CD4-positive, alpha-beta memory T cell (primary cell): ENCODE data around the gene DUSP21. TPM values are rescaled to one million over a fixed set of nuclear protein-coding genes. Genes with fewer than 3 reads are reported as not detected.

Experiments
- CTCF ChIA-PET: fragments of 350-600 bp; sonication (Branson Sonifier 250); formaldehyde crosslinking; loops from one replicate; lab custom pipeline; 2021; ENCODE audit warnings: inconsistent platforms; ENCODE audit not compliant: partially characterized antibody; lab: Charles Lee
- POLR2A ChIA-PET: fragments of 350-600 bp; sonication (Branson Sonifier 250); formaldehyde crosslinking; loops from one replicate; lab custom pipeline; 2021; ENCODE audit not compliant: partially characterized antibody; lab: Charles Lee
- DNase-seq, 5 donors: peaks; one replicate each; pipeline versions ENCODE4 v3.0.0 to v3.0.0-alpha.2; 2020 to 2022; ENCODE audit warnings: mixed read lengths in 1 of 5
- H3K27ac ChIP-seq: one replicate; pipeline ENCODE4 v1.7.0; 2013; ENCODE audit warnings: low read depth, low read length
- H3K27me3 ChIP-seq: 2 replicates; pipeline ENCODE4 v1.7.0; 2013; ENCODE audit warnings: mild to moderate bottlenecking, low read length, moderate library complexity; ENCODE audit not compliant: insufficient read depth
- H3K36me3 ChIP-seq: 2 replicates; pipeline ENCODE4 v1.7.0; 2013; ENCODE audit warnings: mild to moderate bottlenecking, low read length, moderate library complexity; ENCODE audit not compliant: insufficient read depth
- H3K4me1 ChIP-seq: 2 replicates; pipeline ENCODE4 v1.7.0; 2013; ENCODE audit warnings: mild to moderate bottlenecking, low read length, moderate library complexity; ENCODE audit not compliant: insufficient read depth
- H3K4me3 ChIP-seq, 2 donors: one replicate each; pipeline ENCODE4 v1.7.0; 2013; ENCODE audit warnings: low read length in 2 of 2, mild to moderate bottlenecking in 1 of 2
- H3K9me3 ChIP-seq, 2 donors: one replicate each; pipeline ENCODE4 v1.7.0; 2013; ENCODE audit warnings: low read length in 2 of 2, control low read depth in 1 of 2; ENCODE audit not compliant: control insufficient read depth in 1 of 2
- H3K27ac Mint-ChIP-seq, 7 donors: one replicate each; pipeline ENCODE4 v1.8.0; 2020 to 2021; ENCODE audit warnings: mixed read lengths in 7 of 7, mild to moderate bottlenecking in 6 of 7, inconsistent platforms in 3 of 7, moderate library complexity in 3 of 7
- H3K27me3 Mint-ChIP-seq, 2 donors: one replicate each; pipeline ENCODE4 v1.8.0; 2020 to 2021; ENCODE audit warnings: mixed read lengths in 2 of 2
- H3K36me3 Mint-ChIP-seq, 2 donors: one replicate each; pipeline ENCODE4 v1.8.0; 2020 to 2021; ENCODE audit warnings: mixed read lengths in 2 of 2, inconsistent platforms in 1 of 2, mild to moderate bottlenecking in 1 of 2
- H3K4me1 Mint-ChIP-seq, 4 donors: one replicate each; pipeline ENCODE4 v1.8.0; 2020 to 2021; ENCODE audit warnings: mixed read lengths in 4 of 4, mild to moderate bottlenecking in 1 of 4
- H3K4me3 Mint-ChIP-seq, 8 donors: one replicate each; pipeline ENCODE4 v1.8.0; 2020 to 2021; ENCODE audit warnings: mixed read lengths in 8 of 8, mild to moderate bottlenecking in 7 of 8, moderate library complexity in 6 of 8, inconsistent platforms in 3 of 8
- H3K9me3 Mint-ChIP-seq, 8 donors: one replicate each; pipeline ENCODE4 v1.8.0; 2020 to 2021; ENCODE audit warnings: mixed read lengths in 8 of 8, mild to moderate bottlenecking in 5 of 8, inconsistent platforms in 3 of 8, moderate library complexity in 1 of 8
- intact Hi-C: fragments of 100-400 bp; cut with micrococcal nuclease; formaldehyde crosslinking; loops from one replicate; pipeline ENCODE4 v1.15.1; 2023
- polyA plus RNA-seq, 2 donors: library from polyadenylated mRNA; unstranded; fragments of 300-500 nt; fragmentation: Illumina TruSeq; gene quantifications; one replicate each; pipeline ENCODE4 v1.2.3, GENCODE V29; 2021
- total RNA-seq, 2 experiments: library from RNA; stranded (reverse); gene quantifications; one replicate each; pipeline ENCODE4 v1.2.3, GENCODE V29; 2021

The DUSP21 gene
- total and polyA plus RNA-seq, 4 experiments from 2014 or later, result not detected

DNA sequence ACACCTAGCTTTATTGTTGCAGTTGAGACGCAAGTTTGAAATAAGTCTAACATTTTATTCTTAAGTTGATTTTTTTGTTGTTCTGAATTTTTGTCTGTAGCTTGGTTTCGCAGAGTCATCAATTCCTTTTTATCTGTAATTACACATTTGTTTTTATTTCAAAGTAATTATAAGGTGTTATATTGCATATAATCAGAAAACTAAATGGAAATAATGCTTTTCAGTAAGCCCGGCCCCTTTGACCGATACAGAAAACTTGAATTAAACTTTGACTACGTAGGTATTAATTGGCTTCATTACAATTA is 31.3 kb downstream of the DUSP21 start:
- CTCF ChIA-PET, result interaction anchor here (1.0 kb wide), 1 partner anchor 194 kb away, joined by 3 read pairs; no protein-coding TSS in a partner anchor
- peak overlapping the region; percentile 14 to 62 for H3K4me3 ChIP-seq
- Mint-ChIP-seq H3K27ac (peak overlapping the region; percentile 97 to 100 (median 99)), H3K36me3 (peaks cover 7 to 11% of the 10 kb centered on the region in 2 donors), H3K4me1 (peaks cover 12 to 58% (median 37%) of the 10 kb centered on the region in 4 donors), H3K4me3 (peak overlapping the region; percentile 93 to 100 (median 99)), H3K27me3 (no peaks in the 10 kb centered on the region), H3K9me3 (no peaks in the 10 kb centered on the region)
- H3K9me3 ChIP-seq, result no peaks in the 10 kb centered on the region
- DNase-seq, result no peak
- H3K27ac ChIP-seq, result peak overlapping the region; percentile 85
- no peaks in the 10 kb centered on the region for H3K36me3 ChIP-seq
- POLR2A ChIA-PET, result interaction anchor here (1.4 to 1.7 kb wide), 2 partner anchors 23 to 194 kb away, joined by 5 to 7 read pairs; no protein-coding TSS in a partner anchor
- peaks cover 46% of the 10 kb centered on the region for H3K4me1 ChIP-seq
- intact Hi-C loops, result loop anchor here (10.0 kb wide), 2 partner anchors 70 to 630 kb away; no protein-coding TSS in a partner anchor
- H3K27me3 ChIP-seq, result no peaks in the 10 kb centered on the region

GRCh38 chrX:44876086-44876485 is 32.3 kb downstream of the DUSP21 start:
- intact Hi-C loops, result loop anchor here (10.0 kb wide), 2 partner anchors 69 to 631 kb away; no protein-coding TSS in a partner anchor
- peaks cover 15 to 66% (median 43%) of the 10 kb centered on the region in 4 donors for H3K4me1 Mint-ChIP-seq
- H3K9me3 ChIP-seq, result no peaks in the 10 kb centered on the region

GRCh38 chrX:44876767-44877166 is 32.9 kb downstream of the DUSP21 start:
- H3K36me3 ChIP-seq, result no peaks in the 10 kb centered on the region
- peaks cover 41% of the 10 kb centered on the region for H3K4me1 ChIP-seq
- H3K27ac Mint-ChIP-seq, result peak overlapping the region in 1 of 7 donors; percentile 36
- POLR2A ChIA-PET, result no interaction called here
- no peaks in the 10 kb centered on the region for H3K9me3 ChIP-seq
- peaks cover 9 to 12% of the 10 kb centered on the region in 2 donors for H3K36me3 Mint-ChIP-seq
- no peaks in the 10 kb centered on the region for H3K27me3 ChIP-seq
- no peak overlapping the region for H3K4me3 ChIP-seq
- peaks cover 12 to 68% (median 44%) of the 10 kb centered on the region in 4 donors for H3K4me1 Mint-ChIP-seq
- no peaks in the 10 kb centered on the region for H3K27me3 Mint-ChIP-seq
- intact Hi-C loops, result loop anchor here (10.0 kb wide), 2 partner anchors 68 to 632 kb away; no protein-coding TSS in a partner anchor
- H3K9me3 Mint-ChIP-seq, result no peaks in the 10 kb centered on the region
- CTCF ChIA-PET, result interaction anchor here (0.6 kb wide), 1 partner anchor 31 kb away, joined by 3 read pairs; no protein-coding TSS in a partner anchor
- peak overlapping the region in 5 of 8 donors; percentile 25 to 100 (median 53) for H3K4me3 Mint-ChIP-seq
- H3K27ac ChIP-seq, result no peak overlapping the region
- no peak for DNase-seq

More at GRCh38 chrX:44876086-44876485, 32.3 kb downstream of the DUSP21 start:
- Histone ChIP-seq H3K27me3 (no peaks in the 10 kb centered on the region), H3K4me1 (peaks cover 46% of the 10 kb centered on the region), H3K27ac (peak overlapping the region; percentile 4), H3K4me3 (peak overlapping the region in 1 of 2 donors; percentile 62), H3K36me3 (no peaks in the 10 kb centered on the region)
- peak overlapping the region in 6 of 7 donors; percentile 59 to 100 (median 74) for H3K27ac Mint-ChIP-seq
- H3K4me3 Mint-ChIP-seq, result peak overlapping the region; percentile 67 to 100 (median 88)
- CTCF ChIA-PET, result interaction anchor here (0.6 kb wide), 1 partner anchor 31 kb away, joined by 3 read pairs; no protein-coding TSS in a partner anchor
- no peaks in the 10 kb centered on the region for H3K9me3 Mint-ChIP-seq
- DNase-seq, result no peak
- POLR2A ChIA-PET, result no interaction called here
- H3K36me3 Mint-ChIP-seq, result peaks cover 9 to 12% of the 10 kb centered on the region in 2 donors
- H3K27me3 Mint-ChIP-seq, result no peaks in the 10 kb centered on the region

DNA sequence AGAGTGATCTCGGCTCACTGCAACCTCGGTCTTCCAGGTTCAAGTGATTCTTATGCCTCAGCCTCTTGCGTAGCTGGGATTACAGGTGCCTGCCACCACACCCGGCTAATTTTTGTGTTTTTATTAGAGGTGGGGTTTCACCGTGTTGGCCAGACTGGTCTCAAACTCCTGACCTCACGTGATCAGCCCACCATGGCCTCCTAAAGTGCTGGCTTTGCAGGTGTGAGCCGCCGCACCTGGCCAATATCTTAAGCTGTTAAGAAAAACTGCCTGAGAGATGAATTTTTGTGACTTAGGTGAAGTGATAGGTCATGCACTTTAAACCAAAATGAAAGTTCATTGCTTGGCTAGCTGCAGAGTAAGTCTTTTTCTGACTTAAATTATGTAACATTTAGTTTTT is 35.0 kb downstream of the DUSP21 start:
- Histone ChIP-seq H3K4me1 (peaks cover 53% of the 10 kb centered on the region), H3K27ac (no peak overlapping the region), H3K9me3 (no peaks in the 10 kb centered on the region), H3K27me3 (no peaks in the 10 kb centered on the region), H3K4me3 (no peak overlapping the region), H3K36me3 (no peaks in the 10 kb centered on the region)
- no peaks in the 10 kb centered on the region for H3K9me3 Mint-ChIP-seq
- peaks cover 9 to 10% of the 10 kb centered on the region in 2 donors for H3K36me3 Mint-ChIP-seq
- intact Hi-C loops, result loop anchor here (10.0 kb wide), 2 partner anchors 66 to 634 kb away; no protein-coding TSS in a partner anchor
- ChIA-PET POLR2A (no interaction called here), CTCF (no interaction called here)
- no peak overlapping the region for H3K27ac Mint-ChIP-seq
- no peaks in the 10 kb centered on the region for H3K27me3 Mint-ChIP-seq
- H3K4me1 Mint-ChIP-seq, result peaks cover 13 to 83% (median 53%) of the 10 kb centered on the region in 4 donors
- no peak for DNase-seq
- peak overlapping the region in 2 of 8 donors; percentile 47 to 52 for H3K4me3 Mint-ChIP-seq

DNA sequence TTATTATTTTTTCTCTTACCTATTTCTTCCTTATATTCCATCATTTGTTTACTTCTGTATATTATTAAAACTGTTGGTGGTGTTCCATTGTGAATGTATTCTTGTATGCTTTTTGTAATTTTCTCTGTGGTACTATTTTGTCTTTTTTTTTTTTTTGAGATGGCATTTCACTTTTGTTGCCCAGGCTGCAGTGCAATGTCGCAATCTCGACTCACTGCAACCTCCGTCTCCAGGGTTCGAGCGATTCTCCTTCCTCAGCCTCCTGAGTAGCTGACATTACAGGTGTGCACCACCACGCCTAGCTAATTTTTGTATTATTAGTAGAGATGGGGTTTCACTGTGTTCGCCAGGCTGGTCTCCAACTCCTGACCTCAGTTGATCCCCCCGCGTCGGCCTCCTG is 37.7 kb downstream of the DUSP21 start:
- ChIA-PET CTCF (no interaction called here), POLR2A (no interaction called here)
- Mint-ChIP-seq H3K9me3 (no peaks in the 10 kb centered on the region), H3K4me3 (peak overlapping the region in 2 of 8 donors; percentile 40 to 50), H3K27ac (peak overlapping the region in 1 of 7 donors; percentile 27), H3K36me3 (peaks cover 6% of the 10 kb centered on the region in 2 donors), H3K27me3 (no peaks in the 10 kb centered on the region), H3K4me1 (peaks cover 18 to 93% (median 56%) of the 10 kb centered on the region in 4 donors)
- no peak for DNase-seq
- no peaks in the 10 kb centered on the region for H3K36me3 ChIP-seq
- no peak overlapping the region for H3K4me3 ChIP-seq
- intact Hi-C loops, result no loop called here
- H3K27me3 ChIP-seq, result no peaks in the 10 kb centered on the region
- H3K9me3 ChIP-seq, result no peaks in the 10 kb centered on the region
- H3K27ac ChIP-seq, result no peak overlapping the region
- peaks cover 54% of the 10 kb centered on the region for H3K4me1 ChIP-seq

- H3K9me3 Mint-ChIP-seq, result no peaks in the 10 kb centered on the region
- no peak overlapping the region for H3K4me3 ChIP-seq
- POLR2A ChIA-PET, result interaction anchor here (0.7 kb wide), 1 partner anchor 10 kb away, joined by 4 read pairs; the partner anchor contains the start of gene KDM6A
- H3K36me3 Mint-ChIP-seq, result peaks cover 2 to 3% of the 10 kb centered on the region in 2 donors
- H3K27ac Mint-ChIP-seq, result no peak overlapping the region
- H3K27me3 ChIP-seq, result no peaks in the 10 kb centered on the region
- no peak for DNase-seq
- no peak overlapping the region for H3K27ac ChIP-seq
- intact Hi-C loops, result no loop called here
- H3K4me3 Mint-ChIP-seq, result peak overlapping the region in 1 of 8 donors; percentile 59
- CTCF ChIA-PET, result no interaction called here
- no peaks in the 10 kb centered on the region for H3K27me3 Mint-ChIP-seq
- H3K4me1 ChIP-seq, result peaks cover 54% of the 10 kb centered on the region
- no peaks in the 10 kb centered on the region for H3K36me3 ChIP-seq
- H3K9me3 ChIP-seq, result no peaks in the 10 kb centered on the region
- H3K4me1 Mint-ChIP-seq, result peaks cover 18 to 95% (median 56%) of the 10 kb centered on the region in 4 donors
Measured at GRCh38 chrX:44882635-44883034, 38.8 kb downstream of the DUSP21 start.

- H3K27me3 Mint-ChIP-seq, result no peaks in the 10 kb centered on the region
- H3K9me3 Mint-ChIP-seq, result no peaks in the 10 kb centered on the region
- no peak overlapping the region for H3K27ac ChIP-seq
- ChIA-PET CTCF (no interaction called here), POLR2A (no interaction called here)
- H3K36me3 Mint-ChIP-seq, result peaks cover 3% of the 10 kb centered on the region in 2 donors
- H3K27me3 ChIP-seq, result no peaks in the 10 kb centered on the region
- no peak overlapping the region for H3K4me3 ChIP-seq
- H3K9me3 ChIP-seq, result no peaks in the 10 kb centered on the region
- H3K27ac Mint-ChIP-seq, result peak overlapping the region in 1 of 7 donors; percentile 64
- intact Hi-C loops, result no loop called here
- DNase-seq, result no peak
- peaks cover 50% of the 10 kb centered on the region for H3K4me1 ChIP-seq
- H3K4me3 Mint-ChIP-seq, result peak overlapping the region in 2 of 8 donors; percentile 52 to 53
- H3K36me3 ChIP-seq, result no peaks in the 10 kb centered on the region
- peaks cover 18 to 91% (median 61%) of the 10 kb centered on the region in 4 donors for H3K4me1 Mint-ChIP-seq
Measured at GRCh38 chrX:44884944-44885343, 41.1 kb downstream of the DUSP21 start.
